NCI-H748 treated with DMSO at 0.1 percent for 48 hours (cell line): ENCODE measurements around the gene CAPN12.

Experiments used
- DNase-seq: peaks from one replicate; lab custom pipeline; 2025; lab: John Stamatoyannopoulos, UW

The CAPN12 gene

DNA sequence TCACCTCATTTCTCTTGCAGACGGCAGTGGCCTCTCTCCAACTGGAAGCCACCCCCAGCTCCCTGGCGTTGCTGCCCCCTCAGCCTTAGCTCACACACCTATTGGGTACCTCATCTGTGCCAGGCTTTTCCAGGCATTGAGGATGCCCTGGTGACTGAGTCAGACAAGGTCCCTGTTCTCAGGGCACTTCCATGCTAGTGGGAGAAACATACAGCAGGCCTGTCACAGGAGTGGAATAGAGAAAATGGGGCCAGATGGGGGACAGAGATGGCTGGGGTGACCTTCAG lies 33.9 kb downstream of the CAPN12 start:
- no peak for DNase-seq

- no peak for DNase-seq
Observed at GRCh38 chr19:38709671-38710415, 34.4 kb downstream of the CAPN12 start.

DNA sequence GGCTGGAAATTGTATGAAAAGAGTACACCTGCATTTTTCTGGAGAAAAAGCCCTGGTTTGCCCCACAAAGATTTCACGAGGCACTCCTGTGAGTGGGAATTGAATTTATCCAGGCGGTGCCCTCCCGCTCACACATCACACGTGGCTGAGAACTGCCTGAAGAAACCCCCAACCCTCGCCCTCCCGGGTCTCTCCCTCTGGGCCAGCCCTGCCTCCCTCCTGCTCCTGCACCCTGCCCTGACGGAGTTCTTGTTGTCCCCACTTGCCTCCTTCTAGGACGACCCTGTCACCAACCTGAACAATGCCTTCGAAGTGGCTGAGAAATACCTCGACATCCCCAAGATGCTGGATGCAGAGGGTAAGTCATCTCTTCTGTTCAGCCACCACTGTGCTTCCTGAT lies 35.2 kb downstream of the CAPN12 start:
- DNase-seq: no peak

GRCh38 chr19:38708413-38709024 lies 35.8 kb downstream of the CAPN12 start:
- DNase-seq: no peak

DNA sequence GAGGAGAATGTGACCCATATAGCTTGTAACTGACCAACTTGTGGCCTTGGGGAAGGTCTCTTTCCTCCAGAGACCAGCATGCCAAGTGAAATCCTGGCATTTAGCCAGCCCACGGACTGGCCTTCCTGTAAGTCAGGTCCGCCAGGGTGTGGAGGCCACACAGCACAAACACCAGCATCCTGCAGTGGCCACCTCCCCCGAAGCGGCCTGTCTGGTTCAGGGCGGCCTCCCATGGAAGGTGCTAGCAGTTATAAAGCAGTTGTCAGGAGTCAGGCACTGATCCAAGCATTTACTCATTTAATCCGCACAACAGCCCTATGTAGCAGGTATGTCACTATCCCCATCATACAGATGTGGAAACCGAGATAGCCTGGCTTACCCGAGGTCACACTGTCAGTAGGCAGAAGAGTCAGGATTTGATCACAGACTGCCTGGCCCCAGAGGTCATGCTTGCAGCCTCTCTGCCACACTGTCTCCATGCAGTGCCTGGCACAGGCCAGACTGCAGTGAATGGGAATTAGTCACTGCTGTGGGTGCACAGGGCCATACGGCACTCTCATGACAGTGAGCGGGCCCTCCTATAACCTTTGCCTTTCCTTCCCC lies 36.7 kb downstream of the CAPN12 start:
- DNase-seq: no peak

DNA sequence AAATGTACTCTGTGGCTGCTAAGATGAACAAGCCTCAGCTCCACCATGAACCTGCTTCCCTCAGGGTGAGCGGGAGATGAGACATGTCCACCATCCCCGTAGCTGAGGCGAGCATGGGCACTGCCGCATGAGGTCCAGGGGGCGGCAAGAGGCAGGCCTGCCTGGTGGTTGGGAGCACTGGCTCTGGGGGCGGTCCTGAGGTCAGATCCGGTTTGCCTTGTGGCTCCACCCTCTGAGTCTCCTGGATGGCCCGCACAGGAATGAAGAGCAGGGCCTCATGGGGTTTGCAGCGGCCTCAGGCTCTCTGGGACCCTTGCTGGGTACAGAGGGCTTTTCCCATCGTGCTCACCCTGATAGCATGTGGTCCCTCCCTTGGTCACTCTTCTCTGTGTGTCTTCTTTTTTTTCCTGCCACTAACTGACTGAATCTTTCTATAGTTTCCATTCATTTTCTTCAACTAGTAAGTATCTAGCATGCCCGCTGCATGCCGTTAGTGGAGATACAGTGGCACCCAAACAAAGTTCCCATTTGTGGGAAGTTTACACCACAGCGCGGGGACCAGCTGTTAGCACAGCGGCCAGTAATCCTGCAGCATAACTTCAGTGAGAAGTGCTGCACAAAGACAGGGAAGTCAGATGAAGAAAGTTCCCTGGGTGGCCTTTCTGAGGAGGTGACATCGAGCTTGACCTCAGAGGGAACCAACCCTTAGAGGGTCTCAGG lies 37.3 kb downstream of the CAPN12 start:
- DNase-seq: no peak

DNA sequence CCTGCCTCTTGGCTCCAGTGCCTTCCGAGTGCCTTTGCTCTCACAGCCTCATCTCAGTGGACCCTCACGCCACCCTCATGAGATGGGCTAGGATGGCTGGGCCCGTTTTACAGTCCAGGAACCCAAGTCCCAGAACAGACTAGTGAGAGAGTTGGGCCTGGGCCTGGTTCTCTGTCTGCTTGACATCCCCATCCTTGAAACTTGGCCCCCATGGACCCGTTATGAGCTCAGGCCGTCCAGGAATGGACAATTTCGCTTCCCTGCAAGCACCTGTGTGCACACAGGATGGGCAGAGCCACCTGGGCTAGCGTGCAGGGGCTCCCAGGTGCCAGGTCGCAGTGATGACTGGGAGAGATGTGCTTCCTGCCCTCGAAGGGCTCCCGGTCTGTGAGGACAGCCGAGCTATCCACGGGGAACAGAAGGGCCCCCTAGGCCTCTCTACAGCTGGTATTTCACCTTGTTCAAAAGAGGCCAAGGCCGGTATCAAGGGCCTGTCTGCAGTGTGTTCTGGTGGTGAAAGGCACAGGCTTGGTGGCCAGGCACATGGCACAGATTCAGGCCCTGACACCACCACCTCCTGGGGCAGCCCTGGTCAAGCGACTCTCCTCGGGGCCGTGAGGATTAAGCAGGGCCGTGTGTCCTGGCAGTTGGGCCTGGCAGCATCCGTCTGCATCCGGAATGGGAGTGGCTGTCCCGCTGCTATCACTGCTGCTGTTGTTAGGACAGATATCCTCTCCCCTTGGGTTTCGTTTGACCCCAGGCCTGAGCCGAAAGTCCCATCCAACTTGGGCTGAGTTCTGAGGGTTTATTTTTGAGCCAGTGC lies 38.9 kb downstream of the CAPN12 start:
- no peak for DNase-seq

DNA sequence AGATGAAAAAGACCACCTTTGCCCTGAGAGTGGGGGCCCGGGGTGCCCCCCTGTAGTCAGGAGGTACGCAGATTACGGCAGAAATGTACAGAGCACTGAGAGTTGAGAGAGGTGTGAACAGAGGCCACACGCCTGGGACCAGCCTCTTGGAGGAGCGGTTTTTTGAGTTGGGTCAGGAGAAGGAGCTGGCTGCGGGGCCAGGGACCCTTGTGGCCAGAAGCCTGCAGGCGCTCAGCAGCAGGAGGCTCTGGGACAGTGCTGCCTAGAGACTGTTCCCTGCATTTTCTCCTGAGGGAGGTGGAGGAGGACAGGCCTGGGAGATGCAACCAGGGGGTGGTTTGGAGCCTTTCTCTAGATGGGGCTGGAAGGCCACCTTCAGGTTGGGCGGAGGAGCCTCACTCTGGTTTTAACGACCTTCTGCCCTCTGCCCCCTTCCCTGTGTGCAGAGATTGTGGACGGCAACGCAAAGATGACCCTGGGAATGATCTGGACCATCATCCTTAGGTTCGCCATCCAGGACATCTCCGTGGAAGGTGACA lies 39.7 kb downstream of the CAPN12 start:
- DNase-seq: no peak

DNA sequence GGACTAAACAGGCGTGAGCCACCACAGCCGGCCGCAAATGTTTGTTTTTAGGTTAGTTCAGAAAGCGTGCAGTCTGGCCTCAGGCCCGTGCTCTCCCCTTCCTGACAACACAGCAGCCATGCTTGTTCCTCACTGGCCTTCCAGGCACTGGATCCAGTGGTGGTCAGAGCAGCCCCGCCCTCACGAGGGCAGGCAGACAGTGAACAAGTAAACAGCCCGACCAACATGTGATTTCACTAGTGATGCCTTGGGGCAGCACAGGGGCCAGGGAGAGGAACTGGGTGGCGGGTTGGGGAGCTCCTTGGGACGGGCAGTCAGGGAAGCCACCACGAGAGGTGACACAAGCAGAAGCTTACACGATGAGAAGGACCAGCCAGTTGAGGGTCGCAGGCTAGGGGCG lies 40.8 kb downstream of the CAPN12 start:
- DNase-seq: no peak

DNA sequence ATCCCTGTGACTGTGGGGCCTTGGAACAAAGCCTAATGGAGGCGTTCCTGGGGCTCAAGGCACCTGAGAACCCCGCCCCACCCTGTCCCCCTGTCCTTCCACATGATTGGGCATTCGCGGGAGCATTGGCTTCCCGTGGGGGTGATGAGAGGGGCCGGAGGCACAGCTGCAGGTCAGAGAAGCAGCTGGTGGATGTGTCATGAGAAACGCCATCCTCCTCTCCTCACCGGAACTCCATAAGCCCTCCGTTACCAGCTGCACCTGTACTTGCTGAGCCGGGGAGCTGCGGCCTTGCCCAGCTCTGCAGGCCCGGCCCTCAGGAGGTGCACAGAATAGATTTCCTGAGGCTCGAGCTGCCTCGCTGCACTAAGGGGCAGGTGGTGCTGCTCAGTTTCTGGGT lies 42.0 kb downstream of the CAPN12 start:
- no peak for DNase-seq

DNA sequence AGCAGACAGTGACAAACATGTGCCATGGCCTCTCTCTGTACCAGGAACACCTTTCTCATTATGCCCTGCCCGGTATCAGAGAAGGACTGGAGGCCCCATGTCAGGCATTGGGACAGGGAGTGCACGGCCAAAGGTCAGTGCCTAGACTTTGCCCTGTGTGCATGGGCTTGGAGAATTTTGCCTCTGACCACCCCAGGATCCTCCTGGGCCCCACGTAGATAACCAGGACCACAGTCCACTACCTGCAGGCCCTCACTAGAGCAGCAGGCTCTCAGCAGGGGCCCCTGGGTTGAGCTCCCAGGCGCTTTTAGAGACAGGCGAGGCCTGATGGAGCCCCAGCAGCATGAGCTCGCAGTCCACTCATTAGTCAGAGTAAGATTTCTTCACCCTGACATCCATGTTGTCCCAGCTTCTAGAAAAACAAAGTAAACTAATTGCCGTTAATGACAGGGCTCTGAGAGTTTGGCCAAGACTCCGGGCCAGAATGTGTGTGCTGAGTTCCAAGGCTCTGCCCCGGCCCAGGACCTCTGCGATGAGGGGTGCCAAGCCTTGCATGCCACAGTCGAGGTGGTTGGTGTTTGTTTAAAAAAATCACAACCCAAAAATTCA lies 42.7 kb downstream of the CAPN12 start:
- DNase-seq: no peak

DNA sequence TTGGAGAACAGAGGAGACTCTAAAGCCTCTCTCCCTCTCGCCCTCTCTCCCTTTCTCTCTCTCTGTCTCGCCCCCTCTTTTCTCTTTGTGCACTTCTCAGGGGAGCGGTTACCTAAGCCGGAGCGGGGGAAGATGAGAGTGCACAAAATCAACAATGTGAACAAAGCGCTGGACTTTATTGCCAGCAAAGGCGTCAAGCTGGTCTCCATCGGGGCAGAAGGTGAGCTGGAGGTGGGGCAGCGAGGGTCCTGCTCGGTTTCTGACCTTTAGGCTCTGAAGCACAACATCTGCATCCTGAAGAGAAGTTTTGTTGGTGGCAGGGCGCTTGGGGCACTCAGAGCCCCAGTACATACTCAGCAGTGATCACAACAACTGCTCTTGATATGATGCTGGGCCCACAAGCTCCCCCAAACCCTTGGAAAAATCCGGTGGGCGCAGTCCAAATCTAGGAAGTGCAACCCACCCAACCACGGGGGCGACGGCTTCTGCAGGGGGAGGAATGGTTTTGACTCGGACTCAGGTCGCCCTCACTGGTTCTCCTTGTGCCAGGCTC lies 43.3 kb downstream of the CAPN12 start:
- DNase-seq: no peak

DNA sequence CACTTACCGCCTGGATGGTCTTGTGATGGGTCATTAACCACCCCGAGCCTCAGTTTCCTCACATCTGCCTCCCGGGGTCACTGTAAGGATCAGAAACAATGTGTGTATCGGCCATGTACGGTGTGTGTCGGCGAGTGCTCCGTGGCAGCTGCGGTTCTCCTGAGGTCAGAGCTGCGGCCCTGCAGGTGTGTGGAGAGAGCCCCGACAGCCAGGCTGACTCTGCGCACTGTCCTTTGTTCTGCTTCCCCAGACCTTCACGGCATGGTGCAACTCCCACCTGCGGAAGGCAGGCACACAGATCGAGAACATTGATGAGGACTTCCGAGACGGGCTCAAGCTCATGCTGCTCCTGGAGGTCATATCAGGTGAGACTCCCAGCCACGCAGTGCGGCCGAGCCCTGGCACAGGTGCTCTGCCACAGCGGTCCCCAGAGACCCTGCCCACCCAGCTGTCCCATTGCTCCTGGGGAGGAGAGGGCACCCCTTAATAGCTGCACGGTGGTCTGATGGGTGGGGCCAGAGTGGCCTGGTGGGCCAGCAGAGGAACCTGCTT lies 43.8 kb downstream of the CAPN12 start:
- DNase-seq: no peak

GRCh38 chr19:38699647-38700349 lies 44.5 kb downstream of the CAPN12 start:
- DNase-seq: no peak

DNA sequence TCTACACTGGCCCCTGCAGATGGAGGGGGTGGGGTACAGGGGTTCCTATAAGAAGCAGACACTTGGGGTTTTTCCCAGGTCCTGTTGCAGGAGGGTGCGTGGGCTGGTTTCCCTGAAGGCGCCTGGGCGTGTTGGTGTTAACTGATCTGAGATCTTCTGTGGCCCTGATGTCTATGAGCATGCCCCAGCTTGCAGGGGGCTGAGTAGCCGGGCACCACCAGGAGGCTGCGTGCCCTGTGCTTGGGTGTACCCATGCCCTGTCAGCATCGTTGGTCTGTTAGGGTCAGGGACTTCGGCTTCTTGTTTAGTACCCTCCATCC lies 45.3 kb downstream of the CAPN12 start:
- DNase-seq: no peak

DNA sequence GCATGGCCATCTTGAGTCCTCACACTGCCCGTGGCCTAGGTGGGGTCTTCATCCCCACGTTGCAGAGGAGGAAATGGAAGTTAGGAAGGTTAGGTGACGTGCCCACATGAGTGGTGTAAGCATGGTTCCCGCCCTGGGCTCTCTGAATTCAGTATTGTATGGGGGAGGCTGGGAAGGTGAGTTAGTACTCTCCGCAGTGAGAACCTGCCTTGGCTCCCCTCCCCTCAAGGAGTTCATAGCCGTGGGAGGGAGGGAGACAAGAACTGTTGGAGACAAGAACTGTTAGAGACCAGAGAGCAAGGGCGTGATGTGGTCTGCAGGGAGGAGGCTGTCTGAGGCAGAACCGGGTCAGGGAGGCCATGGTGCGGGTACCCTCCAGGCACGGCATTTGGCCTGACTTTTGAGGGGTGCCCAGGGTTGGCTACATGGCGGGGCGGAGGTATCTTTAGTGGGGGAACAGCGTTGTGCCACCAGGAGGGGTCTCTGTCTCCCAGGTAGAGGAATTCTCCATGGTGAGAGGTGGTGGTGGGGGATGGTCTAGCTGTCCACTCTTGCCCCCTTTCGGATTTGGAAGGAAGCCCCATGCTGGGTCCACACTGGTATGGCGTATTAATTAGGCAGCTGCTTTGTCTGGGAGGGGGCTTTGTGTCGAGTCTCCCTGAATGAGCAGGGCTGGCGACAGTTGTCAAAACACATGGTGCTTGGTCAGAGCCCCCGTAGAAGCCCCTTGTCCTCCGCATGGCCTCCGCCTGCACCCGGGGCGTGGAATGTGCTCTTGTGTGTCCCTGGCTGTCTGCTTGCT lies 45.8 kb downstream of the CAPN12 start:
- DNase-seq: no peak

- DNase-seq: no peak
Observed at GRCh38 chr19:38697641-38698071, 46.6 kb downstream of the CAPN12 start.

DNA sequence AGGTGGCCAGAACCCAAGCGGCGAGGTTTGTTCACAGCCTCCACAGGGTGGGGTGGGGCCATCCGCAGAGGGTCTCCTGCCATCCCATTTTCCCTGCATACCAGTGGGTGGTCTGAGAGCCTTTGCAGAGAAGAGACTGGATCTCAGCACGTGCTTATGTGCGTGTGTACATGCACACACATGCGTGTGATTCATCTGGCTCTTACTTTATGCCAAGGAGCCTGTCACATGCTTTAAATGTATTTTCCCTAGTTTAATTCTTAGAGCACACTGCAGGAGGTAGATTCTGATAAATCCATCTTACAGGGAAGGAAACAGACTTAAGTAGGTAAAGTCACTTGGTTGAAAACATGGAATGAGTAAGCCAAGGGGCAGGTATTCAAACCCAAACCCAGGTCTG lies 47.1 kb downstream of the CAPN12 start:
- DNase-seq: no peak

- DNase-seq: no peak
Observed at GRCh38 chr19:38696729-38697055, 47.6 kb downstream of the CAPN12 start.
